Measurements from ENCODE around the gene TSEN2.

Gene TSEN2

DNA sequence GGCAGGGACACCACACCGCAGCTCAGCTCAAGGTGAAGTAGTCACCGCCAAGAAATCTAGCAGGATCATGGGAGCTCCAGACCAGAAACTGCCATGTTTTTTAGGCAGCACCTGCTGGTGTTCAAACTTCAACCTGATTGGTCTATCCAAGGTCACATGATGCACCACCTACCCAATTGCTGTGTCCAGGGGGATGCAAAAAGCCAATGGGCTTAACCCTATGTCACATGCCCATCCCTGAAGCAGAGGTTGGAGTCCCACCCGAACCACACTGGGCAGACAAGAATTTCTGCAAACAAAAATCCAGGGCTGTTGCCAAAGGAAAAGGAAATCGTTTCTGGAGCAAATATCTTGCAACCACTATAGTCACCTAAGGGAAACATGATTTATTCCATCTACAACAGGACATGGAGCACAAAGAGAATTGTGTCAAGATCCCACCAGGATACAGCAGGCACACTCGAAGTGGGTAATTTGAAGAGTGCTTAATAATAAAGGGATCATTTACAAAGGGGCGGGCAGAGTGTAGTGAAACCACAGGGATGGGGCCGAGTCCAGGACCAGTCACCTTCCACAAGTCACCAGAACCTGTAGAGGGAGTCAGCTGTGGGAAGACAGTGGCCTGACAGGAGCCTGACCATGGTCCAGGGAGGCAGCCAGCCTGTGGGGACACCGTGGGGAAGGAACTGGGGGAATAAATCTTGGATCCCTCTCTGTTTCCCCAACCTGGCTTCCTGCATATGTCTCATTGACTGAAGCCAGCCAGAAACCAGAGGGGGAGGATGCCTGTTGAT lies 34.2 kb upstream of the TSEN2 start:
- TF ChIP-seq, protein P1, sequence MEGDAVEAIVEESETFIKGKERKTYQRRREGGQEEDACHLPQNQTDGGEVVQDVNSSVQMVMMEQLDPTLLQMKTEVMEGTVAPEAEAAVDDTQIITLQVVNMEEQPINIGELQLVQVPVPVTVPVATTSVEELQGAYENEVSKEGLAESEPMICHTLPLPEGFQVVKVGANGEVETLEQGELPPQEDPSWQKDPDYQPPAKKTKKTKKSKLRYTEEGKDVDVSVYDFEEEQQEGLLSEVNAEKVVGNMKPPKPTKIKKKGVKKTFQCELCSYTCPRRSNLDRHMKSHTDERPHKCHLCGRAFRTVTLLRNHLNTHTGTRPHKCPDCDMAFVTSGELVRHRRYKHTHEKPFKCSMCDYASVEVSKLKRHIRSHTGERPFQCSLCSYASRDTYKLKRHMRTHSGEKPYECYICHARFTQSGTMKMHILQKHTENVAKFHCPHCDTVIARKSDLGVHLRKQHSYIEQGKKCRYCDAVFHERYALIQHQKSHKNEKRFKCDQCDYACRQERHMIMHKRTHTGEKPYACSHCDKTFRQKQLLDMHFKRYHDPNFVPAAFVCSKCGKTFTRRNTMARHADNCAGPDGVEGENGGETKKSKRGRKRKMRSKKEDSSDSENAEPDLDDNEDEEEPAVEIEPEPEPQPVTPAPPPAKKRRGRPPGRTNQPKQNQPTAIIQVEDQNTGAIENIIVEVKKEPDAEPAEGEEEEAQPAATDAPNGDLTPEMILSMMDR (IDR thresholded peaks at IDR 0.05; ENCODE audit: low read depth, low read length, missing control alignments): no peak
- no peak for DNase-seq
- Histone ChIP-seq H3K27me3 (replicated peaks) (no peaks in the 10 kb centered on the region), H3K27ac (no peak overlapping the region), H3K4me3 (ENCODE audit: low read depth, low read length) (no peak overlapping the region), H3K36me3 (replicated peaks) (no peaks in the 10 kb centered on the region)
- in situ Hi-C loops (cut with HindIII; ENCODE audit: low pct_ligation_motif_present, low sequenced_read_pairs): loop anchor here (25.0 kb wide), 1 partner anchor 263 kb away; no protein-coding TSS in a partner anchor

GRCh38 chr3:12451481-12451880 lies 32.8 kb upstream of the TSEN2 start:
- Histone ChIP-seq H3K27me3 (replicated peaks) (no peaks in the 10 kb centered on the region), H3K4me3 (ENCODE audit: low read depth, low read length) (no peak overlapping the region), H3K36me3 (replicated peaks) (no peaks in the 10 kb centered on the region), H3K27ac (no peak overlapping the region)
- DNase-seq: no peak
- in situ Hi-C loops (cut with HindIII; ENCODE audit: low pct_ligation_motif_present, low sequenced_read_pairs): loop anchor here (25.0 kb wide), 1 partner anchor 264 kb away; no protein-coding TSS in a partner anchor
- TF ChIP-seq, protein P1 (IDR thresholded peaks at IDR 0.05; ENCODE audit: low read depth, low read length, missing control alignments): no peak

GRCh38 chr3:12451960-12452359 lies 32.3 kb upstream of the TSEN2 start:
- no peaks in the 10 kb centered on the region for H3K36me3 ChIP-seq (replicated peaks)

GRCh38 chr3:12452361-12453330 lies 31.6 kb upstream of the TSEN2 start:
- H3K36me3 ChIP-seq (replicated peaks): no peaks in the 10 kb centered on the region
- H3K27ac ChIP-seq: no peak overlapping the region
- H3K4me3 ChIP-seq (ENCODE audit: low read depth, low read length): no peak overlapping the region
- no peaks in the 10 kb centered on the region for H3K27me3 ChIP-seq (replicated peaks)
- no peak for DNase-seq
- in situ Hi-C loops (cut with HindIII; ENCODE audit: low pct_ligation_motif_present, low sequenced_read_pairs): loop anchor here (25.0 kb wide), 1 partner anchor 265 kb away; no protein-coding TSS in a partner anchor
- TF ChIP-seq, protein P1 (IDR thresholded peaks at IDR 0.05; ENCODE audit: low read depth, low read length, missing control alignments): no peak

More at GRCh38 chr3:12451960-12452359, 32.3 kb upstream of the TSEN2 start:
- Histone ChIP-seq H3K27me3 (replicated peaks) (no peaks in the 10 kb centered on the region), H3K4me3 (ENCODE audit: low read depth, low read length) (no peak overlapping the region), H3K27ac (no peak overlapping the region)
- in situ Hi-C loops (cut with HindIII; ENCODE audit: low pct_ligation_motif_present, low sequenced_read_pairs): loop anchor here (25.0 kb wide), 1 partner anchor 265 kb away; no protein-coding TSS in a partner anchor
- no peak for DNase-seq
- TF ChIP-seq, protein P1 (IDR thresholded peaks at IDR 0.05; ENCODE audit: low read depth, low read length, missing control alignments): no peak

- Histone ChIP-seq H3K4me3 (ENCODE audit: low read depth, low read length) (no peak overlapping the region), H3K27ac (no peak overlapping the region), H3K27me3 (replicated peaks) (no peaks in the 10 kb centered on the region), H3K36me3 (replicated peaks) (no peaks in the 10 kb centered on the region)
- in situ Hi-C loops (cut with HindIII; ENCODE audit: low pct_ligation_motif_present, low sequenced_read_pairs): loop anchor here (25.0 kb wide), 1 partner anchor 267 kb away; no protein-coding TSS in a partner anchor
- DNase-seq: peak; percentile 18
- TF ChIP-seq, protein P1 (IDR thresholded peaks at IDR 0.05; ENCODE audit: low read depth, low read length, missing control alignments): peak; percentile 18
These were observed 30.0 kb upstream of the TSEN2 start for GRCh38 chr3:12454076-12454815.

All from brain microvascular endothelial cell (primary cell).